GM18873 (cell line): ENCODE results near the gene CBX8.
A peak's percentile ranks its signal among the peaks of the same experiment; 100 is the strongest.

Experiments
- ATAC-seq: cut with Tn5 transposase; IDR thresholded peaks from one replicate; pipeline ENCODE4 v1.9.1; 2021; ENCODE audit warnings: mild to moderate bottlenecking, moderate library complexity, moderate number of reproducible peaks; ENCODE audit not compliant: unreplicated experiment, low FRiP score

CBX8 gene

DNA sequence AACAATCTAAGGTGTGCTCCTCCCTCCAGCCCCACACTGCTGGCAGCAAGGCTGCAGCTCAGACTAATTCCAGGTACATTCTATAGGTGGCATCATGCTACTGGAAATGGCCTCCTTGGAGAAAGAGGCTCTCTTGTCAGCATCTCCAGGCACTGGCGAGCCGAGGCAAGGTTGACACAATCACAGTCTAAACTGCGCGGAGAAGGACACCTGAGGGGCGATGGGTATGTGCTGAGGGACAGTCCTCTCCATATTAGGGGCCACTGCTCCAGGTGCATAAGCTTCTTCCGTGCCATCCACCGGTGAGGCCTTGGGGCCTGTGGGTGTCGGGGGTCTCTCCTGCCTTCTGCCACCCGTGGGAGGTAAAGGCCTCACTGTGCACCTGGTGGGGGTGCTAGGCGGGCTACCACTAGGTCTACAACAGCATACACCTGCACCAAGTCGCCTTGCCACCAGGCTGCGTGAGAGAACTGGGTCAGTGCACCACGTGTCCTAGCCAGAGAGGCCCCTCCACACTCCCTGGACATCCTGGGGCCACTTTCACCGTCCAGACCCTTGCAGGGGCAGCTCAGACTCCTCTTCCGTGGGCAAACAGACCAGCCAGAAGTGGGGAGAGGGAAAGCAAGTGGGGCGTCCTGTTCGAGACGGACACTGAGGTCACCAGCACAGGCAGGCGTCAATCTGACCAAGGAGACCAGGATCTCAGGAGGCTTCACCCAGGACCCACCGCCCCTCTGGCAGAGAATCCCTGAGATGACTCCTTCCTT is 12.1 kb upstream of the CBX8 start:
- ATAC-seq = no peak

DNA sequence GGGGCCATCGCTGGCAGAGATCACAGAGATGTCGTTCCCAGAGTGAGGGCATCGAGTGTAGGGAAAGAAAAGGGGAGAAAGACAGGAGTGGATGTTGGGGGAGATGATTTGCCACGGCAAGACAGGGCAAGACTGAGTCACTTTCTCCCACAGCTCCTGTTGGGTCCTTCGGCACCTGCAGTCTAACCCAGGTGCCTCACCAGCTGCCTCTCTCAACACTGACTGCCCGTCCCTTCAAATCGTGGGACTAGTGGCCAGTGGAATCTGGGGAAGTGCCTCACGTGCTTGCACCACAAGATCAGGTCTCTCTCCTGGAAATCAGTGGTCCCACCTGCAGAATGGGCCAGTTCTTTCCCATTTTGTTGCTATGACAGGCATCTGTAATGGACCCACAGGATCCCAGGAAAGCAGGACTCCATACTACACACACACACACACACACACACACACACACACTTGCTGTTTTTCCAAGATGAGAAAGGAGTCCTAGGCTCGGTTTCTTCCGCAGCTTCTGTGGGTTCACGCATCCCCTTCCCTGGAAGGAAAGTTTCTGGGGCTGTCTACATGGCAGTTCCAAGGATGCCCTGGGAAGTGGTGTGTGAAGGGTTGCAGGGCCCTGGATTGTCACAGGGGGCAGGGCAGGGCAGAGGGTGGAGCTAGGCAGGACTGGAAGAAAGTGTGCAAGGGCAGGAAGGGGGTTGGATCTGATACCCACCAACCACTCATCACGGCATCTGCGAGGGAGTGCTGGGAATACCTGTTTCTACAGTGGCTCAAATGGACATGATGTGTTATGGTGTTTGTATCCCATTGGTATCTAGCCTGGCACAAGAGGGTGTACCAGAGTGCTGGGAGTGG is 10.2 kb upstream of the CBX8 start:
- no peak for ATAC-seq

- no peak for ATAC-seq
These were observed 9.5 kb upstream of the CBX8 start for GRCh38 chr17:79806446-79806760.

DNA sequence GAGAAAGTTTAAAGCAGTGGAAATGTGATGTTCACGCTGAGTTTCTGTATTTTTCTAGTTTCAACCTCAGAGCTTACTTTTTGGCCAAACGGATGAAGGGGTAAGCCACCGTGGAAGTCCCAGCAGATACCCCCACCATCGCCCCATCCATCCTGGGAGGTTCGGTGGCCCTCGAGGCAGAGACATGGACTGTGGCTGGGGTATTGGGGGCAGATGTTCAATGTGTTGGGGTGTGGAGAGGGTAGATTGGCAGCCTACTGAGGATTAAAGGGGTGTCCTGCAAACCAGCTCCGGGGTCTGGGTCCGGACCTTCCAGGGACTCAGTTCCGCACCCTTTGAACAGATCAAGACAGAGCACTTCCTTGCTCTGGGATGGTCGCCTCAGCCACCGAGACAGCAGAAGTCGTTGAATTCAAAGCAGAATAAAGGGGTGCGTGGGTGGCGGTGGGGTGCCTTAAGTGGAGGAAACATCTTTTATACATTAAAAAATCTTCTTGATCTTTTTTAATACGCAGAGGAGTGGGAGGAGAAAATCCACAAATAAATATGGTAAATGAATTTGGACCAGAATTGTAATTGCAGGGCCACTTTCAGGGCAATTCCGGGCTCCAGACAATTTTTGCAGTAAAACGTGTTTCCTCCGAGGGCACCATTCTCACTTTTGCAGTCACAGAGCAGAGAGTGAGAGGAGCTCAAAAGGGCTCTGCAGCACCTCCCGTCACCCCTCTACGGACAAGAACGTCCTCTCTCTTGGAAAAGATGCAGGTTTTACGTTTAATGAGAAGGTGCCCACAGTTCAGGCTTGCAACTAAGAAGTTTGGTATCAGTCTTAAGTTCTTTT is 8.2 kb upstream of the CBX8 start:
- ATAC-seq = no peak

- ATAC-seq = peak; percentile 66
These were observed 7.3 kb upstream of the CBX8 start for GRCh38 chr17:79803997-79804855.

- no peak for ATAC-seq
These were observed 6.6 kb upstream of the CBX8 start for GRCh38 chr17:79803421-79803996.

DNA sequence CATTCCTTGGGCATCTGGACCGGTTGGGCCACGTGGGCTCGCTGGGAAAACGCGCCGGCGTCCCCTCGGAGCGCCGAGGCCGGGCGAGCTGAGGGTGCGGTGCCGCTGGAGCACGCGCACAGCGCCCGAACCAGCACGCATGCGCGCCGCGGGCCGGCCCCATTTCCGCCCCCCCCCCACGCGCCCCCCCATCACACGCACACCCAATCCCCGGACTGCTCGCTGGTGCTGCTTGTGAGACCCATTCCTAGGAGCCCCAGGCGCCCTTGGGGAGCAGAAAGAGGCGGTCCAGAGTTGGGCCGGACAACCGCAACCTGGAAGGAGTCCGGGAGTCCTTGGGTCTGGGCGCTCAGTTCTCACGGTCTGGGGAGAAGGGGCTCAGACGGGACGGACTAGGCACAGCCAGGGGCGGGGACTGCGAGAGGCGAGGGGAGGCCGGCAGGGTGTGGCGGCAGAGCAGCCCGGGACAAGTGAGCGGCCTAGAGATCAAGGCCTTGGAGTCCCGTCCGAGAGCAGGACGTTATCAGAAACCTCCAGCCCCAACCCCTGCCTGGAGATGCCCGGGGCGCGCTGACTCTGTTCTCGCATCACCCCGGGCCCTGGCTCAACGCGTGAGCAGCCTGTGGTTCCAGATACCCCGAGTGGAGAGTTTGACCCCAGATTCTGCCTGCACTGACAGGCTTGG is 6.0 kb upstream of the CBX8 start:
- ATAC-seq = no peak

- ATAC-seq = no peak
These were observed 5.3 kb upstream of the CBX8 start for GRCh38 chr17:79802039-79802735.

- ATAC-seq = no peak
These were observed 4.5 kb upstream of the CBX8 start for GRCh38 chr17:79801156-79802038.

DNA sequence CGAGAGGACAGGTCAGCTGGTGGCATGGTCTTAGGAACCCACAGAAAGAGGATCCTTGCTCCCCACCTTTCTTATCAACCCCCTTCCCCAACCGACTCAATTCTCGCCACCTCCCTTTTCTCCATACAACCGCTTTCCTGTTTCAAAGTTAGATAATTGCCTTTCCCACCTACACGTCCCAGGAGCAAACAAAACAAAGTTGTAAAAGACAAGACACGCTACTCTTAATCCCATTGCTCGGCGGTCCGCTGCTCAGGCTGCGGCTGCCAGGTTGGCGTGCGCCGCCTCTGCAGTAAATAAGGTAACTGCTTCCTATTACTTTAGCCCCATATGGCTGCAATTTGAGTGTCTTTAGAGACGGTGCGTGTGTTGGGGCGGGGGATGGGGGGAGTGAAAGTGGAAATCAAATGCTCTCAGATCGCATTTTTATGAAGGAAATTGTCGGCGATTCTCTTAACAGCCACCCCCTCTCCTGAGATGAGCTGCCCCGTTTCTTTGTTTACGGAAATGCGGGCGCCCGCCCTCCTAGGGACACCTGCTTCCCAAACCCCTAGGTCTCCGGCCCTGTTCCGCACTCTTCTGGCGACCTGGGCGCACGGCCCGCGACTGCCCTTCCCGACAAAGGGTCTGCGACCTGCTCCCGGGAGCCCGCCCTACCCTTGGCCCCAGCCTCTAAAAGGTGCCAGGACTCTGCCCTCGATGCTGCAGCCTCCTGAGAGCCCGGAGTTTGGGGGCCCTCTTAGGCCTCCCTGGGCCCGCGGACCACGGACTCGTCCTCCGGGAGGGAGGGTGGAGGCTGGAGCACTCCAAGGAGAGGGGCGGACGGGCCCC is 3.7 kb upstream of the CBX8 start:
- no peak for ATAC-seq

DNA sequence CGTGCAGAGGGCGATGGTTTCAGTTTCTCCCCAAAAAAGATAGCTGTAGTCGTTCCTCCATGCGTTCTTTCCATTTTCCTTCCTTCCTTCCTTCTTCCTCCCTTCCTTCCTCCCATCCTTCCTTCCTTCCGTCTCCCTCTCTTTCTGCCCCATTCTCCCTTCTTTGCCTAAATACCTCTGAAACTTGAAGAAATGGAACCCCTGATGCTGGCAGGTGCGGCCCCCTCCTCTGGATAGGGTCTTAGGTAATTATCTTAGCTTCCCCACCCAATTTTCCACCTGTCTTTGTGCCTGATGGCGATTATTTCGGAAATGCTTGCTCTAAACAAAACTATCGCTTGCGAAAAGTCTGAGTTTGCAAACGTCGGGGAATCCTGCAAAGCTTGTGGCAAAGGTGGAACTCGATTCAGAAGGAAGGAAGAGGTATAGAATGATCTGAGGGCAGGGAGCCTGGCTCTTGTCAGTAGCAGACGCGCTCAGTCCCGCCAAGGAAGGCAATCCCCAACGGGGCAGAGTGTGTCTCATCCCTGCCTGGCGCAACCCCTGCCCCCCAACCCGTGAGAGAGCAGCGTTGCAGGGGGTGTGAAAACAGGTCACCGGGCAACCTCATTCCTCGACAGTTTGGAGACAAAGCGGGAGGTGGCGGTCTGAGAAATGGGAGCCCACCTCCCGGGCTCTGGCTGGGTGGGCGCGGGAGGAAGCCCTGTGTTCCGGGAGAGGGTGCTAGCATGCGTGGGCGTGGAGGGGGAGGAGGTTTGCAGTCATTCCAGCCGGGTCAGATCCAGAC is 2.9 kb upstream of the CBX8 start:
- no peak for ATAC-seq

DNA sequence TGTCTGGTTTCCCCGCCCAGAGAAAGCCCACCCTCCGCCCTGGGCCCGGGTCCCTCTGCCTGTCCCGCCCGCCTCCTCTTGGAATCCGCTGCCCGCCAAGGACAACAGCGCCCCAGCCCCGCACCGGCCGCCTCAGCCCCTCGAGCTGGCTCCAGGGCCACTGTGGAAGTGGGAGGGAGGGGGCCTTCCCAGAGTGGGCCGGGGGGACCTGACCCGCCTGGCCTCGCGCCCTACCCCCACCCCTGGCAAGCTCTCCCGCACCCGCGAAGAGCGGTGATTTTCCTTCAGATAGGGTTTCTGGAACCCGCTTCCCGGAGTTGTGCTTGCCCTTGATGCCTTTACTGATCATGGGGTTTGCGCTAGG is 2.3 kb upstream of the CBX8 start:
- ATAC-seq = no peak

DNA sequence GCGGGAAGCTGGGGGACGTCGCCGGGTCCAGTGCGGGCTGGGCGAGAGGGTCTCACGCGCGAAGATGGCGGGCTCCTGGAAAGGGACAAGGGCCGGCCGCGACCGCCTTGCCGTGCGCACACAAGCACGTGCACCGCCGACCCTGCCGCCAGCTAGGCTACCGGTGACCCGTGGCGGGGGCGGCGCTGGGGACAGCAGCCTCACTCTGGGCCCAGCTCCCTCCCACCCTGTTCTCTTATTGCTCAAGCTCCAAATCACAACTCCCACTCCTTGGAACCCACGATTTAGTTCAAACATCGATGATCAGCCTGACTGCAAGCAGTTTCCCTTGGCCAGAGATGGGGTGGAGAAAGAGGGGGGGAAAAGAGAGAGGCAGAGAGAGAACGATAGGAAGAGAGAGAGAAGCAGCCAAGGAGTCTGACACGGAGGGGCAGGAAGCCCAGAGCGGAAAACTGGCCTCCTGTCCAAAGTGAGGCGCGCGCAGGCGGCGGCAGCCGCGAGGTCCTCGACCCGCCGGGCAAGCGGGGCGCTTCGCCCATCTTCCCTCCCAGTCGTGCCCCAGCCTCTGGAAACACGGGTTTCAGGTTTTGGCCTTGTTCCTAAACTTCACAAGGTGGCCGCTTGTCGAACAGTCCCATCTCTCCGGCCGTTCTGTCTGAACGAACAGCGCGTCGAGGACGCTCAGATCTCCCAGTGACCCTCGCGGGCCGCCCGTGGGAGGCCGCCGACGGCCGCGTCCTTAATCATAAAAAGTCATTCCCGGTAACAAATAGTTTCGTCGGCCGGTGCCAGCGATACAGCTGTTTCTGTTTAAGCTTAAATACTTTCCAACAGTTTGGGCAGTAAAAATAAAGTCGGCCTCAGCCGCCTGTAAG is 1.7 kb upstream of the CBX8 start:
- no peak for ATAC-seq

GRCh38 chr17:79797492-79798298 is 818 bp upstream of the CBX8 start:
- no peak for ATAC-seq

- no peak for ATAC-seq
These were observed 474 bp downstream of the CBX8 start for GRCh38 chr17:79796444-79796762.
